ENCODE measurements around the gene C4A.
"Not testable (repeated sequence)": the region's sequence is repeated elsewhere in the genome, so short reads cannot be mapped to it uniquely, and the experiment has no call there.

The C4A gene

DNA sequence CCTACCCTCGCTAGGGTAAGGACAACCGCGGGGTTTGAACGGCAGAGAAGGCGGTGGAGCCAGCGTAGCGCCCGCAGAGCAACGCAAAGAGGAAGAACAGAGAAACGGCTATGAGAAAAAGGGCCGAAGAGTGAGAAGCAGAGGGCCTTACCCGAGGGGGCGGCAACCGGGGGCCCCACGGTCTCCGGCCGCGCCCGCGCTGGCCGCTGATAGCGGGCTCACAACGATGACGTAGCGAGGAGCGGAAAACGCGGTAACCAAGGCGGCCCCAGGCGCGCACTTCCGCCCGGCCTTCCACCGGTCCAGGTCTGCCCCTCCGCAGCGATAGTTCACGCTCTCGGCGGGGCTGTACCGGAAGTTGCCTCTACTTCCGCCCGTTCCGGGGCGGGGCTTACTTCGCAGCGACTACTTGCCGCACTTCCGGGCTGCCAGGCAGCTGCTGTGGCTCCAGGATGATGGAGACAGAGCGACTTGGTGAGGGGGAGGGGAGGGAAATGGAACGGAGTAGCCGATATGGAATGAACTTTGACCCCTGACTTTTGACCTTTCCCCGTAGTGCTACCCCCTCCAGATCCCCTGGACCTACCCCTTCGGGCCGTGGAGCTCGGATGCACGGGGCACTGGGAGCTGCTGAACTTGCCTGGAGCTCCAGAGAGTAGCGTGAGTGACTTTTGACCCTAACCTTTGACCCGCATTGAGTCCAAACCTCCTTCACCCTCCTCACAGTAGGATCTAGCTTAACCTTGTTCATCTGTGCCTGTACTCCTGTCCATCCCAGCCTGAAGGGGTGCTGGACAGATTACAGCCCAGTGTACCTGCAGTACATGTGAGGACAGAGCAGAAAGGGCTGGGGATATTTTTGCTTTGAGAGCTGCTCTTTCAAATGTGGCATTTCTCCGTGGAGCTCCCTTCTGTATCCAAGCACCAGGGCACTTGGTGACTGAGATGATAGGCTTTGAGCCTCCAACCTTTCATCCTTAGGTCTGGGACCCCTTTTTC lies 22.8 kb upstream of the C4A start, which contains the start of the genes NELFE and SKIC2:
Gene NELFE, minus strand, starts transcription at position 231 of the 999 bp plus-strand sequence. CDS start 525 bp downstream, outside the sequence.
Gene SKIC2, plus strand, starts transcription at position 435 of the 999 bp plus-strand sequence. Its CDS starts 18 bp downstream, at position 453.
- in situ Hi-C loops (cut with MboI; ENCODE audit: low sequenced_read_pairs): no loop called here

DNA sequence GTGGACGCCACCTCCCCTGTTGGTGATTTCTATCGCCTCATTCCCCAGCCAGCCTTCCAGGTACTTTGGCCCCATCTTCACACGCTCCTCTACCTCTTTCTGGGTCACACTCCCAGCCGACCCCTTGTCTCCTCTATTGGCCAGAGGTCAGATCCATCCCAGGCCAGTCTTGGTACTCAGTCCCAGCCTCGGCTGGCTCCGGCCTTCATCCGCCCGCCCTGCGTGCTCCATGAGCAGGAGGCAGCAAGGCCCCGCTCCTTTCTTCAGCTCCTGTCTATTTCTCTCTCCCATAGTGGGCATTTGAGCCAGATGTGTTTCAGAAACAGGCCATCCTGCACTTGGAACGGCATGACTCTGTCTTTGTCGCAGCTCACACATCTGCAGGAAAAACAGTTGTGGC lies 20.2 kb upstream of the C4A start:
- in situ Hi-C loops (cut with MboI; ENCODE audit: low sequenced_read_pairs): no loop called here

DNA sequence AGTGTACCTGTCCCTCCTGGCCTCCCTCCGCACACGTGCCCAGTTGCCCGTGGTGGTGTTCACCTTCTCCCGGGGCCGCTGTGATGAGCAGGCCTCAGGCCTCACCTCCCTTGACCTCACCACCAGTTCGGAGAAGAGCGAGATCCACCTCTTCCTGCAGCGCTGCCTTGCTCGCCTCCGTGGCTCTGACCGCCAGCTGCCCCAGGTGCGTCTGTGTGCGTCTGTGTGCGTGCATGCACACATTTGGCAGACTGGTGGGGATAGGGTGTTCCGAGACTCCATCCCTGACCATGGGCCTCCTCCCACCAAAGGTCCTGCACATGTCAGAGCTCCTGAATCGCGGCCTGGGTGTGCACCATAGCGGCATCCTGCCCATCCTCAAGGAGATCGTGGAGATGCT lies 17.9 kb upstream of the C4A start:
- in situ Hi-C loops (cut with MboI; ENCODE audit: low sequenced_read_pairs): no loop called here

DNA sequence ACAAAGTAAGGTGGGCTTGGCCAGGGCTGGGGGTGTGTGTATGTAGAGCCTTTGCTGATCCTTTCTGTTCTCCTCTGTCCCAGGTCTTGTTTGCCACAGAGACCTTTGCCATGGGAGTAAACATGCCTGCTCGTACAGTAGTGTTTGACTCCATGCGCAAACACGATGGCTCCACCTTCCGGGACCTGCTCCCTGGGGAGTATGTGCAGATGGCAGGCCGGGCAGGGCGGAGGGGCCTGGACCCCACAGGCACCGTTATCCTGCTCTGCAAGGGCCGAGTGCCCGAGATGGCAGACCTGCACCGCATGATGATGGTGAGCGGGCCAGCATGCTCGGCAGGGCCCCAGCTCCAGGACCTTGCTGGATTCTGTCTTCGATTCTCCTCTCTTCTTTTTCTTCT lies 16.2 kb upstream of the C4A start:
- in situ Hi-C loops (cut with MboI; ENCODE audit: low sequenced_read_pairs): no loop called here

DNA sequence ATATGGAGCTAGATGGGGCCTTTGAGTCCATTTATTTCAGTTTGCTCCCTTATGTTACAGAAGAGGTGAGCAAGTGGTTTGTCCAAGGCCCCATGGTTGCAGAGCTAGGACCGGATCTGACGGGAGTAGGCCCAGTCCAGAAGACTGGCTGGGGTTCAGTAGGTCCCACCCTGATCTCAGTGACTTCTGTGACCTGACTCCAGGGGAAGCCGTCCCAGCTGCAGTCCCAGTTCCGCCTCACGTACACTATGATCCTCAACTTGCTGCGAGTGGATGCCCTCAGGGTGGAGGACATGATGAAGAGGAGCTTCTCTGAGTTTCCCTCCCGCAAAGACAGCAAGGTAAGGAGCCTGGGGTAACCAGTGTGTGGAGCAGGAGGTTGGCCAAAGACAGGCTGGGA lies 15.4 kb upstream of the C4A start:
- in situ Hi-C loops (cut with MboI; ENCODE audit: low sequenced_read_pairs): no loop called here

DNA sequence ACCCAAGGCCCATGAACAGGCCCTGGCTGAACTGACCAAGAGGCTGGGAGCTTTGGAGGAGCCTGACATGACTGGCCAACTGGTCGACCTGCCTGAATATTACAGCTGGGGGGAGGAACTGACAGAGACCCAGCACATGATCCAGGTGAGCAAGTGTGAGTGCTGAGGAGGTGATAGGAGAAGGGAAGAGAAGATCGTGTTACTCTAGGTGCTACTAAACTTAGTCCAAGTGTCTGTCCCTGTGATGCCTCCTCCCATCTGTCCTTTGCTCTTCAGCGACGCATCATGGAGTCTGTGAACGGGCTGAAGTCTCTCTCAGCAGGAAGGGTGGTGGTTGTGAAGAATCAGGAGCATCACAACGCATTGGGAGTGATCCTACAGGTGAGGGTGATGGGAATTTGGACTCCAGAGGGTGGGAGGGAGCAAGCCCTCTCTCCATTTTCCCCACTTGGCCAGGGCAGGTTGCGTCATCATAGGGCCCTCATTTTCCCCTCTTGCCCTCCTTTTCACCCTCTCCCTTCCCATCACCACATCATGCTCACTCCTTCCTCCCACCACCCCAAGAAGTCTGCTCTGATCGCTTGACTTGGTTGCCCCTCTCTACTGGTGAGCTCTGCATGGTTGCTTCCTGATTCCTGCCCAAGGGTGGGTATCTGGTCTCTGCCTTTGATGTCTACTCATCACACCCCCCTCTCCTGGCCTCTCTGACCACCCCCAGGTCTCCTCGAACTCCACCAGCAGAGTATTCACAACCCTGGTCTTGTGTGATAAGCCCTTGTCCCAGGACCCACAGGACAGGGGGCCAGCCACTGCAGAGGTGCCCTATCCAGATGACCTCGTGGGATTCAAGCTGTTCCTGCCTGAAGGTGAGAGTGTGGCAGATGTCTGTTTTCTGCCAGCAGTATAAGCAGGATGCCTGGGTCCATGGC lies 14.6 kb upstream of the C4A start:
- in situ Hi-C loops (cut with MboI; ENCODE audit: low sequenced_read_pairs): no loop called here

DNA sequence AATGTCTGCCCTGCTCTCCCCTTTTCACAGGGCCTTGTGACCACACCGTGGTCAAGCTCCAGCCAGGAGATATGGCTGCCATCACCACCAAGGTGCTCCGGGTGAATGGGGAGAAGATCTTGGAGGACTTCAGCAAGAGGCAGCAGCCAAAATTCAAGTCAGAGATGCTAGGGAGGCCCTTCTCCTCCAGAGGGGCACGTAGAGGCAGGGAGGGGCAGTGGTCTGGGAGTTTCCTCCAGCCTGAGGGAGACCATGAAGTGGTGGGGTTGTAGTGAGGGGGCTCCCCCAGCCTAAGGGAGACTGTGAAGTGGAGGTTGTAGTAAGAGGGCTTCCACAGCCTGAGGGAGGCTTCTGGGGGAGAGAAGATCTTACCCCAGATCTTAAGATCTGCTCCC lies 13.9 kb upstream of the C4A start:
- in situ Hi-C loops (cut with MboI; ENCODE audit: low sequenced_read_pairs): no loop called here

DNA sequence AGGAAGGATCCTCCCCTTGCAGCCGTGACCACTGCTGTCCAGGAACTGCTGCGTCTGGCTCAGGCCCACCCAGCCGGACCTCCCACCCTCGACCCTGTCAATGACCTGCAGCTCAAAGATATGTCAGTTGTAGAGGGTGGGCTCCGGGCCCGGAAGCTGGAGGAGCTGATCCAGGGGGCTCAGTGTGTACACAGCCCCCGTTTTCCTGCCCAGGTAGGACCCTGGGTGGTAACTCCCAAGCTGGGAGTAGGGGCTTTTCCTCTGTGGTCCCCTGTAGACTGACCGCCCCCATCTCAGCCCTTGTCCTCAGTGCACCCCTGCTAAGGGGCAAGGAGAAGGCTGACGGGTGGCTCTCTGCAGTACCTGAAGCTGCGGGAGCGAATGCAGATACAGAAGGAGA lies 13.5 kb upstream of the C4A start:
- in situ Hi-C loops (cut with MboI; ENCODE audit: low sequenced_read_pairs): no loop called here

DNA sequence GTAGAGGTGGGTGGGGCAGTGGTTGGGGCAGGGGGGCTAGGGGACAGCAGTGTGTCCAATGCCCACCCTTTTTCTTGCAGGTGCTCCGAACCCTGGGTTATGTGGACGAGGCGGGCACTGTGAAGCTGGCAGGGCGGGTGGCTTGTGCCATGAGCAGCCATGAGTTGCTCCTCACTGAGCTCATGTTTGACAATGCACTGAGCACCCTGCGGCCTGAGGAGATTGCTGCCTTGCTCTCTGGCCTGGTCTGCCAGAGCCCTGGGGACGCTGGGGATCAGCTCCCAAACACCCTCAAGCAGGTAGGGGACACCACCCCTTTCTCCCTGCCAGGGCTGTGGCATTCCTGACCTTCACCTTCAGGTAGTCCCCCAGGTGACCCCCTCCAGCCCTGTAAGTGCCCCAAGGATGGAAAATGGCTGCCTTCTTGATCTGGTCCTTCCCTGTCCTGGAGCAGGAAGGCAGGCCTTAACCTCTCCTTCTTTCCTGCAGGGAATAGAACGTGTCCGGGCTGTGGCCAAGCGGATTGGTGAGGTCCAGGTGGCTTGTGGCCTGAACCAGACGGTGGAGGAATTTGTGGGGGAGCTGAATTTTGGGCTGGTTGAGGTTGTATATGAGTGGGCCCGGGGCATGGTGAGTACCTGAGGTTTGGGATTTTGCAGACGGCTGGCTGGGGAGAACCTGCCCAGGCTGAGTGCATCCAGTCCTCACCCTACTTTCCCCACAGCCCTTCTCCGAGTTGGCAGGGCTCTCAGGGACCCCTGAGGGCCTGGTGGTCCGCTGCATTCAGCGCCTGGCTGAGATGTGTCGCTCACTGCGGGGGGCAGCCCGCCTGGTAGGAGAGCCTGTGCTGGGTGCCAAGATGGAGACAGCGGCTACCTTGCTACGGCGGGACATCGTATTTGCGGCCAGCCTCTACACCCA lies 12.8 kb upstream of the C4A start:
- in situ Hi-C loops (cut with MboI; ENCODE audit: low sequenced_read_pairs): no loop called here

DNA sequence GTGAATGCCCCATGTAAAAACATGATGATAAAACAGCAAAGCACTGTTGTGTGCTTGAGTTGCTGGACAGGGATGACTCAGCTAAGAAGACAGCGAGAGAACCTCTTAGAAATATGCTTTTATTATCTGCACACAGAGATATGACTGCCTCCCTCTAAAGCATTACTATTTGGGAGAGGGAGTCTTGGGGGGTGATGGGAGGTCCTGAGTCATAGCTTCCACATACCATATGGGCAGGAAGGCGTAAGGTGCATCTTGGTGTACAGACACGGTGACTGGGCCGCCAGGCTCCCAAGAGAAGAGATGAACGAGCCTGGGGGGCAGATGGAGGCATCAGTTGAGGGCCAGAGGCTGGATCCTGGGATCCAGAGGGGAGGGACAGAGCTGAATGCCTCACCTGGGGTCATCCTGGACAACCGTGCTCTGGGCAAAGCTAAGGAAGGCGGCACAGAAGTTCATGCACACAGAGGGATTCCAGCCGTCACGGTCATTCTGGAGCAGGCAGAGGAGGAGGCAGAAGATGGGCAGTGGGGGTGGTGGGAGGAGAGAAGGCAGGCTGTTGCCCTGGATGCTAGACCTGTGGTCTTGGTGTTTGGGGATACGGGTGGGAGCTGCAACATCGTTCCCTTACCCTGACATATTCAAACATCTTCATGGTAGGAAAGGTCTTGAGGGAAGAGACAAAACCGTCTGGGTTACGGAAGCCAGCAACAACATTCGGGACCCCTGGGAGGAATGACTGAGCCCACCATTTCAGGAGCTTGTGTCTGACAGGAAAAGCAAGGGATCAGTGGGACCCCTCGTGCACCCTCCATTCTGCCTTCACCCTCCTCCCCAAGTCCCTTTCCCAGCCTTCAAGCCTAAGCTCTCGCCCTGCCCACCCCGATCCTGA lies 11.9 kb upstream of the C4A start:
- in situ Hi-C loops (cut with MboI; ENCODE audit: low sequenced_read_pairs): no loop called here

DNA sequence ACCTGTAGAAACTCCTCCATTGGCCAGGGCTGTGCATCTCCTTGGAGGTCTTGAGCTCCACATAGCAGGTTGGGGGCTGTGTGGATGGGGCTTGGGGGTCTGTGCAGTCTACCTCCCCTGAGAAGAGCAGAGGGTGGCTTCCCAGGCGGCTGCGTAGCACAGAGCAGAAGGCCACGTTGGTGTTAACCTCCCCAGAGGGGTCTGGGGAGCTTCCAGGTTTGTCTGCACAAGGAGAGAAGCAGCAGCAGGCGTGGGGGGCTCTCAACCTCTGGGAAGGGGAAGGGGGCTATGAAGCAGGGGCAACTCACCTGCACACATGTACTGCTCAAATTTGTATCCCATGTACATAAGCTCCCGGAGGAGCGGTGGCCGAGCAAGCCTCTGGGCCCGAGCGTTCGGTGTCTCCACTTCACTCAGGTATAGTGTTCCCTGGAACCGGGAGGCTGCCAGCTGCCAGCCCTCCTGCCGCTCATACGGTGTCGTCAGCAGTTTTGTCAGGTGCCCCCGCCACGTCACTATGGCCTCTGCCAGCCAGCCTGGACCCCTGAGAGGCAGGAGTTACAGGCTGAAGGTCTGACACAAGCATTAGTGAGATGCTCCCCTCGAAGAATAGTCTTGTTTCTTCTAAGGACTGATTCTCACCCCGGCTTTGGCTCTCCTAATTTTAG lies 11.1 kb upstream of the C4A start:
- in situ Hi-C loops (cut with MboI; ENCODE audit: low sequenced_read_pairs): no loop called here

DNA sequence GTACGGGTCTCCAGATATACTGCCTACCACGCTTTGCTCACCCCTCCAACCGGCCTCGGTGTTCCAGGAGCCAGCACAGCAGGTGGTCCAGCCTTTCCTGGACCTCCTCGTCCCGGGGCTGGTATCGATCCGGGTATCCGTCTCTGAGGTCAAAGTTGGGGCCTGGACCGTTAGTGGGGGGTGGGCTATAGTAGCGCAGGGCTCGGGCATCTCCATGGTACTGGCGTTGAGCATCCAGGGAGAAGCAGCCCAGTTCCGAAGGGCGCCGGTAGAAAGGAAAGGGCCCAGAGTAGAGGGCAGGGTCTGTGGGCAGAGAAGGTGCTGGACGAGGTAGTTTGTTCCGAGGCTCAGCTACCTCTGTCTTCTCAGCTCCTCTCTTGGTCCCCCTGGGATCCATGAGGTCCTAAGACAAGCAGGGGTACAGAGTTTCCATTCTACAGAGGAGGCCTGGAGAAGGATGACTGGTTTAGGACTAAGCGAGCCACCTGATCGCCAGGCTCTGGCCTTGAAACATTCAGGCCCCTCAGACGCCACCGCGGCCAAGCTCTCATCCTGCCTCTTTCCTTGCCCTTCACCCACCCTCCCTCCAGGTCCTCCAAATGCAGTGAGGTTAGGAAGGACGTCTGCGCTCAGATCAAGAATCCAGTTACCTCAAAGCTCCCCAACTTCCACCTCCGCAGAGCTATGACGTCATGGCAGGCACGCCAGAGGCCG lies 10.4 kb upstream of the C4A start:
- in situ Hi-C loops (cut with MboI; ENCODE audit: low sequenced_read_pairs): no loop called here

DNA sequence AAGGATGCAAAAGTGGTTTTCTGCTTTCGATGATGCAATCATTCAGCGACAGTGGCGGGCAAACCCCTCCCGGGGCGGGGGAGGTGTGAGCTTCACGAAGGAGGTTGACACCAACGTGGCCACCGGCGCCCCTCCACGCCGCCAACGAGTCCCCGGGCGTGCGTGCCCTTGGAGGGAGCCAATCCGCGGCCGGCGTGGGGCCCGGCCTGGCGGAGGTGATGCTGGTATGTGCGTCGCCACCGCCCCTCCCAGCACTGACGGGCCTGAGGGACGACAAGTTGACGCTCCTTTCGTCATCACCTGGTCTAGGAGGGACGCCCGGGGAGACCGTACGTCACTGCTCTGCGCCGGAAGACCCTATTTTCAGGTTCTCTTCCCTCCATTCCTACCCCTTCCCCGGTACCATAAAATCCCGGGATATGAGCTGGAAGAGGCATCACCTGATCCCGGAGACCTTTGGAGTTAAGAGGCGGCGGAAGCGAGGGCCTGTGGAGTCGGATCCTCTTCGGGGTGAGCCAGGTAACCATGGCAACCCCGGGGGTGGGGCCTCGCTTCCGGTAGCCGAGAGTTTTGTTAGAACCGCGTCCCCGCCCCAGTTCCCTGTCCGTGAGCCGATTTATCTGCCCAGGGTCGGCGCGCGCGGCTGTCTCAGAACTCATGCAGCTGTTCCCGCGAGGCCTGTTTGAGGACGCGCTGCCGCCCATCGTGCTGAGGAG lies 9.7 kb upstream of the C4A start, which contains the start of gene DXO:
Gene DXO, minus strand, starts transcription at position 146 of the 716 bp plus-strand sequence. CDS start 463 bp downstream, outside the sequence.
- in situ Hi-C loops (cut with MboI; ENCODE audit: low sequenced_read_pairs): no loop called here

DNA sequence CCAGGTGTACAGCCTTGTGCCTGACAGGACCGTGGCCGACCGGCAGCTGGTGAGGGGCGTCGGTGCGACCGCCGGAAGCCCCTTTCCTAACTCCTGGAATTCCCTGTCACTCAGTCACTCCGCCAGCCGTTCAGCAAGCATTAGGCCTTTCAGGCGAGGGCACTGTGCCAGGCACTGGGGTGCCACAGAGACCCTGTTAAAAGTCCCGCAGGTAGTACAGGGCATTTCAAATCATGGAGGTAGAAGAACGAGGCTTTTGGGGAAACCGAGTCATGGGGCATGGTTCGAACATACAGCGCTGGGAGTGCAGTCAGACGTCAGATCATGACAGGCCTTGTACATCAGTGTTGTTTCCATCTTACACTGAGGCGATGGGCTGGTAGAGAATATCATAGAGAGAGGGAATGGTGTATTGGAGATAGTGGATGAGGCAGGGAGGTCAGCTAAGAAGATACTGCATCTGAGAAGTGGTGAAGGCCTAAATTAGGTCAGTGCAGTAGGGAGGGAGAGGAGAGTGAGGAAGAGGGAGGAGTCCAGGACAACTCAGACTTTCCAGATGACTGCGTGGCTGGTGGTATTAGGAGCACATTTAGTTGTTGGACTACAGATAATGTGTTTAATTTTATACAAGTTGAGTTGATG lies 9.0 kb upstream of the C4A start:
- in situ Hi-C loops (cut with MboI; ENCODE audit: low sequenced_read_pairs): no loop called here

DNA sequence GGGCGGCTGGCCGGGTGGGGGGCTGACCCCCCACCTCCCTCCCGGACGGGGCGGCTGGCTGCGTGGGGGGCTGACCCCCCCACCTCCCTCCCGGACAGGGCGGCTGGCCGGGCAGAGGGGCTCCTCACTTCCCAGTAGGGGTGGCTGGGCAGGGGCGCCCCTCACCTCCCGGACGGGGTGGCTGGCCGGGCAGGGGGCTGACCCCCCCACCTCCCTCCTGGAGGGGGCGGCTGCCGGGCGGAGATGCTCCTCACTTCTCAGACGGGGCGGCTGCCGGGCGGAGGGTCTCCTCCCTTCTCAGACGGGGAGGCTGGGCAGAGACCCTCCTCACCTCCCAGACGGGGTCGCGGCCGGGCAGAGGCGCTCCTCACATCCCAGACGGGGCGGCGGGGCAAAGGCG lies 5.8 kb upstream of the C4A start:
- in situ Hi-C loops (cut with MboI; ENCODE audit: low sequenced_read_pairs): not testable (repeated sequence)

DNA sequence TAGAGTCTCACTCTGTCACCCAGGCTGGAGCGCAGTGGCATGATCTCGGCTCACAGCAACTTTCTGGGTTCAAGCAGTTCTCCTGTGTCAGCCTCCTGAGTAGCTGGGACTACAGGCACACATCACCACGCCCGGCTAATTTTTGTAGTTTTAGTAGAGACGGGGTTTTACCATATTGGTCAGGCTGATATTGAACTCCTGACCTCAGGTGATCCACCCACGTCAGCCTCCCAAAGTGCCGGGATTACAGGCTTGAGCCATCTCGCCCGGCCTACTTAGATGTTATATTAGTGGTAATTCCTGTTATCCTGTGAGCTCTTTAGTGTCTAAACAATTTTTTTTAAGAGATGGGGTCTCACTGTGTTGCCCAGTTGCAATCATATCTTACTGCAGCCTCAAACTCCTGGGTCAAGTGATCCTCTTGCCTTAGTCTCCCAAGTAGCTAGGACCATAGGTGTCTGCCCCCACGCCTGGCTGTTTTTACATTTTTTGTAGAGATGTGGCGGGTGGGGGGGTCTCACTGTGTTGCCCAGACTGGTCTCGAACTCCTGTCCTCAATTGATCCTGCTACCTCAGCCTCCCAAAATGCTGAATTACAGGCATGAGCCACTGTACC lies 3.9 kb upstream of the C4A start:
- in situ Hi-C loops (cut with MboI; ENCODE audit: low sequenced_read_pairs): no loop called here

Data from hTERT RPE-1 (cell line).